ENCODE data around the gene CT47C1. TPM values are rescaled to one million over a fixed set of nuclear protein-coding genes. Genes with fewer than 3 reads are reported as not detected.

The CT47C1 gene
- total and polyA plus RNA-seq, 10 of the 15 experiments (the other 5 are each of a cell fraction or from before 2014, with no cell fraction given) = not detected

- Histone ChIP-seq H3K36me3 (ENCODE audit: control insufficient read depth in 2 of 2, insufficient read depth in 2 of 2, low read length in 1 of 2) (no peaks in the 10 kb centered on the region), H3K9ac (ENCODE audit: control insufficient read depth, insufficient read depth, low read length) (no peak overlapping the region), H3K79me2 (ENCODE audit: control insufficient read depth, insufficient read depth, low read length) (no peaks in the 10 kb centered on the region), H3K9me3 (replicated peaks; ENCODE audit: control insufficient read depth, insufficient read depth, low read length) (peaks cover 2% of the 10 kb centered on the region; the same call in 1 of the 3 replicates), H3K4me3 (no peak overlapping the region), H4K20me1 (ENCODE audit: control insufficient read depth, insufficient read depth) (no peaks in the 10 kb centered on the region), H3K27ac (ENCODE audit: control insufficient read depth, insufficient read depth) (no peak overlapping the region), H3K27me3 (replicated peaks in 1 of 2; ENCODE audit: control insufficient read depth in 2 of 2, insufficient read depth in 2 of 2, low read length in 1 of 2) (peaks cover 0 to 2% of the 10 kb centered on the region in 2 experiments; a peak in 2 of 4 replicates), H3K4me1 (ENCODE audit: control insufficient read depth, insufficient read depth, low read length) (no peaks in the 10 kb centered on the region), H2AFZ (ENCODE audit: control insufficient read depth, low read depth, low read length) (no peak overlapping the region), H3K4me2 (ENCODE audit: control insufficient read depth, insufficient read depth) (no peak overlapping the region)
- intact Hi-C loops (cut with micrococcal nuclease; ENCODE audit: unreplicated experiment) = no loop called here
- CTCF ChIA-PET = interaction anchor here (1.0 to 1.4 kb wide), 2 partner anchors 18 to 47 kb away, joined by 3 to 4 read pairs; no protein-coding TSS in a partner anchor
- SMC1A ChIA-PET (ENCODE audit: uncharacterized antibody, unreplicated experiment) = interaction anchor here (0.6 to 0.7 kb wide), 2 partner anchors 11 to 264 kb away, joined by 3 read pairs; no protein-coding TSS in a partner anchor
- RAD21 ChIA-PET (ENCODE audit: unreplicated experiment) = interaction anchor here (0.8 kb wide), 1 partner anchor 612 kb away, joined by 3 read pairs; no protein-coding TSS in a partner anchor
- in situ Hi-C loops (cut with MboI) = no loop called here
- POLR2A ChIA-PET = no interaction called here
- no peak for TF ChIP-seq BCLAF1 (IDR thresholded peaks at IDR 0.05)
- no peak for TF ChIP-seq PBX3 (IDR thresholded peaks at IDR 0.05; ENCODE audit: insufficient replicate concordance, low read depth, low read length)
- no peak for TF ChIP-seq REST (IDR thresholded peaks at IDR 0.05; ENCODE audit: low read depth, low read length)
- 0 out of 2 replicates have a peak, but pooled peaks have one; percentile 46 for TF ChIP-seq SPI1 (IDR thresholded peaks at IDR 0.05; ENCODE audit: borderline replicate concordance, insufficient read depth, low read depth, low read length)
- ATAC-seq = peak; percentile 40
- DNase-seq (ENCODE audit: low read depth, low spot score) = no peak
- 0% methylated on average over 2 of the region's 2 CpGs for WGBS (ENCODE audit: insufficient coverage, insufficient replicate concordance, low lambda C conversion rate, missing lambda C conversion rate)
- FAIRE-seq = no peak
- no TSS peak for BruUV-seq (replicated peaks)
Measured at GRCh38 chrX:119071381-119071780, 1.4 kb upstream of the CT47C1 start.
